Measurements from ENCODE around the gene BORCS8. TPM values are rescaled to one million over a fixed set of nuclear protein-coding genes. Genes with fewer than 3 reads are reported as not detected.

BORCS8 gene
- total and polyA plus RNA-seq, 2 of the 13 experiments (the other 11 are each of a cell fraction or from before 2014, with no cell fraction given), result 9.6 to 13.3 TPM

- TF ChIP-seq ZNF407 (CRISPR knock-in tag; IDR thresholded peaks at IDR 0.05; ENCODE audit: not compliant biosample characterization) (no peak), HDAC1 (CRISPR knock-in tag; IDR thresholded peaks at IDR 0.05) (no peak), ZNF781 (CRISPR knock-in tag; IDR thresholded peaks at IDR 0.05; ENCODE audit: borderline replicate concordance, not compliant biosample characterization) (no peak), ZNF557 (CRISPR knock-in tag; IDR thresholded peaks at IDR 0.05) (0 out of 2 replicates have a peak, but pooled peaks have one; percentile 85), ZNF317 (CRISPR knock-in tag; IDR thresholded peaks at IDR 0.05) (peak; percentile 10; the same call in 1 of the 2 replicates), ZNF646 (CRISPR knock-in tag; IDR thresholded peaks at IDR 0.05) (no peak), BRF2 (CRISPR knock-in tag; IDR thresholded peaks at IDR 0.05) (no peak), STAT5B (CRISPR knock-in tag; IDR thresholded peaks at IDR 0.05) (no peak), TAF1 (CRISPR knock-in tag; IDR thresholded peaks at IDR 0.05) (no peak), ZNF788 (CRISPR knock-in tag; IDR thresholded peaks at IDR 0.05; ENCODE audit: borderline replicate concordance) (no peak), MTF1 (CRISPR knock-in tag; IDR thresholded peaks at IDR 0.05) (peak; percentile 61; the same call in 1 of the 2 replicates), ZNF614 (CRISPR knock-in tag; IDR thresholded peaks at IDR 0.05; ENCODE audit: borderline replicate concordance) (0 out of 2 replicates have a peak, but pooled peaks have one; percentile 41), ZNF577 (CRISPR knock-in tag; IDR thresholded peaks at IDR 0.05; ENCODE audit: borderline replicate concordance, low read depth) (no peak), MED13 (CRISPR knock-in tag; IDR thresholded peaks at IDR 0.05) (peak; percentile 67; the same call in 1 of the 2 replicates)
Observed at GRCh38 chr19:19214892-19215291, 22.9 kb upstream of the BORCS8 start (continued).
